Hippocampal formation (tissue), 2 donors: ENCODE data around the gene TCF21.
A peak's percentile ranks its signal among the peaks of the same experiment; 100 is the strongest.

Experiments
- DNase-seq, 2 donors: peaks; one replicate each; lab custom pipeline; 2025; lab: John Stamatoyannopoulos, UW

TCF21 gene

GRCh38 chr6:133889557-133890403, 867 bp downstream of the TCF21 start:
- DNase-seq = no peak

DNA sequence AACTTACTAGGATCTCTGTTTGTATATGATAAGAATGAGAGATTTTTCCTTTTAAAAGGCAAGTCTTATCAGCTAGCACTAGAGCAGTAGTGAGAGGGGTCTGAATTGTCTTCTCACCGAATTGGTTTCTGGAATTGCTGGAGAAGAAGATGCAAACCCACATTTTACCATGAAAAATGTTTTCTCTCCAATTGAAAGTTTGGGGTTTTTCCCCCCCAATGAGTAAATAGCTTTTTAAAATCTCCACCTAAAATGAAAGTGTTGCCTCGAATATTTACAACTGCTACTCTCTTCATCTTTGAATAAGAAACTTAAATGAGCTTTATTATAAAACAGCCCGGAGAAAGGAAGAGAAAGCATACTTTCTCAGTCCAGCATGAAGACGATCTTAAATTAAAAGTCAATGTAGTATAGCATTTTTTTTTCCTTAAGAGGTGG, 1.8 kb downstream of the TCF21 start:
- DNase-seq = no peak

DNA sequence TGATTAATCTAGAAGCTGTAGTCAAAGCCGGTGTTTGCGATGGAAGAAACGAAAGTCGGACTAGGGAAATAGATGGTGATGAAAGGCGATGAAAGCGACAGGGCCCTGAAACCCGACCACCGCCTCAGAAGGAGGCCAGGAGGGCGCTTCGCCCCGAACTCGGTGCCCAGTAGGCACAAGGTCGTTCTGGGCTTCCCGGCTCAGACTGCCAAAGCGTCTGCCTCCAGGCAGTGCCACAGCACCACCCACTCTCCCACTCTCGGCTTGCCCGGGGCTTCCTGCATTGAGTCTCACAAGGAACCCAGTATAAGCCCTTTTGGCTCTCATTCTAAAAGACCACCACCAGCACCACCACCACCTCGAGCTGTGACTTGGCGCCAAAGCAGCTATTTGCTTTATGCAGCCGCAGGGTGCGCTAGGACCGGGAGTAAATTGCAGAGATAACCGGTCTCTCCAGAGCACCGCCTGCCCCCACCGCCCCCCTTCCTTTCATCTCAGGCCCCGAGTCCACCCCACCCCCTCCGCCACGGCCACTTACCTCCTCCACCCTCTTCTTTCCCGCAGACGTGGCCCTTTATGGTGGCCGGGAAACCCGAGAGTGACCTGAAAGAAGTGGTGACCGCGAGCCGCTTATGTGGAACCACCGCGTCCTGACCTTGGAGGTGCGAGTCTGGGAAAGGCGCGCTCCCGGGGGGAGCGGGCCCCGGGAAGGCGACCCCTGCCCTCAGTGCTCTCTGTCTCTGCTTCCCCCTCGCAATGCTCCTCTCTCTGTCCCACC, 2.4 kb downstream of the TCF21 start:
- no peak for DNase-seq

DNA sequence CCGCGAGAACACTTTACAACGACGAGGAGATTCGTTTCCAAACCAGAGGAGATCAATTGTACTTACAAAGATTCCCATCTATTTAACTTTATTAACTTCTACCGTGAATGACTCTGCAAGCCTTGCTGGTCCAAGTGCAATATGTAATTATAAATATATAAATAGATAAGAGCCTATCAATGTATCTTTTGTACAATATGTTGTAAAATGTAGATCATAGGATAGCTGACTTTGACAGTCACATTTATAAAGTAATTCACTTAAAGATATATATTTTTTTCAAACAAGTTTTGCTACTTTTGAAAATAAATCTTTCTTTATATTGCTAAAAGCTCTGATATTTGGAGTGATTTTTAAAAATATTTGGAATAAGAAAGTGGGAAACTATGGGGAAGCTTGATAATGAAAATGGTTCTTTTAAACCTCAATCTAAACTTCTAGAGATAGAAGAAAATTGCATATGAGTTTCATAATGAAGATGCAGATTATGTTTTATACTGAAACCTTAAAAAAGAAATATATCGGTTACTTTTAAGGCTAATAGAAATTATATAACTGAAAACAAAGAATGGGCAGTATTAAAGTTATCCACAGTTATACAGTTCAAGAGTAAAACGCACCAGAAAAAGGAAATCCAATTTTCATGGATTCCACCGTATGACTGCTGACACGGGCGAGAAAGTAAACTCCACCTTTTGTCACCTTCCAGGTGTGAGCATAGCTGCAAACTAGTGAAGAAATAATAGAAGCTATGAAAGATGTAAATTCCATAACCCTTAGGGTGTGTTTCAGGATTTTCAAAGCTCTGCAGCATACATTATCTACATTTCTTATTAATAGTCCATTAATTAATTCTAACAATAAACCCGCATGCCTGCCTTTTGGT, 3.3 kb downstream of the TCF21 start:
- no peak for DNase-seq

GRCh38 chr6:133892813-133893691, 4.1 kb downstream of the TCF21 start:
- no peak for DNase-seq

DNA sequence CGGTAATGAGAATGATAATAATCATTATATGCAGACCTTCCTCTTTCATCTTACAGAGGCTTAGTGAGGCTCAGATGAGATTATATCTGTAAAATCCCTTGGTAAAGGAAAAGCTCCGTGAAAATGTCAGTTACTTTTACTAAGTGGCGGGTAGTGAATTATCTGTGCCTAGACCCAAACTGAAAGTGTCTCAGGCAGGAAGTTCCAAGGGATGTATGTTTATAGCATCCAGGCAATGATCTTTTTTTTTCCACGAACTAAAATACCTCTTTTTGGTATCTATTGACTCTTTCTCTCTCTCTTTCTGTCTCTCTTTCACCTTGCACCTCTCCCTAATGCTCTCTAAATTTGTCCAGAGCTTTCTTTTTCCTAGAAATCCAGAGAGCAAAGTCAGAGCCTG, 5.0 kb downstream of the TCF21 start:
- no peak for DNase-seq

DNA sequence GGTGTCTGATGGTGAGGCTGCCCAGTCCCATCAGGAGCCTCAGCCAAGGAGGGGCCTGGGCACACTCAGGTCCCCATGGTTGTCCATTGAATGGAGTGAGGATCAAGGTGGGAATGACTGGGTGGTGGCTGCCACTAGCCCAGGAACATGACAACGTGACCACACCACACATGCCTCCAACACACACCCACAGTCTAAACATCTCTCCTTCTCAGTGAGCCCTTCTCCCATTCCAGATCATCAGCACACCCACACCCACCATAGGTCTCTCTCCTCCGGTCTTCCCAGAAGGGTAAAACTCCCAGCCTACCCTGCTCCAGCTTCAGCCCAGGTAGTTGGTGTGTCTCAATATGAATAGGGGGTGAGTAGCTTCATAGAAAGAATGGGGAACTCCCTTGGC, 5.5 kb downstream of the TCF21 start:
- DNase-seq = no peak

- DNase-seq = no peak
Measured at GRCh38 chr6:133894795-133895358, 6.0 kb downstream of the TCF21 start.

DNA sequence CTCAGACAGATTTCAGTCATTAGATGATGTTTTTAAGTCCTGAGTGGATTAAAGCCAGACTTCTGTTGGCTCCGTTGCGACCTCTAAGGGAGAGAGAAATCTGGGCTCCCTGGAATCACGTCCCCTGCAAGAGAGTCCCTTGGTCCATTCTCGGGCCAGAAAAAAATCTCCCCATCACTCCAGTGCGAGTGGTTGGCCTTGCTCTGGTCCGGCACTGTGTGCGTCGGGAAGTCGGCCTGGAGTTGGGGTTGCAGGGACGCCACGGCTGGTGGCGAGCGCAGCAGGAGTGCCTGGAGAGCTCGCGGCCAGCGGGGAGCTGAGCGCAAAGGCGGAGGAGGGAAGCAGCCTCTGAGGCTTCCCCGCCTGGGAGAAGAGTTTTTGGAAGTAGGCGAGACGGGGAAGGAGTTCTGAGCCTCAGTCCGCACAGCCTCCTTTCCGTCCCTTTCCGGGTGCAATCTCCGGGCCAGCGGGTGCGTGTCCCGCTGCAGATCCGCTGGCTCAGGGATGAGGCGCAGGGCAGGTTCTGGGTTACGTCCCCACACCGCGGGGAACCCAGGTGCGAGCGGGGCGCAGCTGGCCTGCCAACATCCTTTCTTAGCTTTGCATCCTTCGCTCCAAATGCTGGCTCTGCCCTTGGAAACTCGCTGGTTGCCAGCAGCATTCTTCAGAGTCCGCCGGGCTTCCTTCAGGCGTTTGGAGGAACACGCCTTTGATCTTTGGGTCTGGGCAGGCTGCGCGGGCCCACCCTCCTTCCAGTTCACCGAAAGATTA, 6.8 kb downstream of the TCF21 start:
- DNase-seq = no peak

DNA sequence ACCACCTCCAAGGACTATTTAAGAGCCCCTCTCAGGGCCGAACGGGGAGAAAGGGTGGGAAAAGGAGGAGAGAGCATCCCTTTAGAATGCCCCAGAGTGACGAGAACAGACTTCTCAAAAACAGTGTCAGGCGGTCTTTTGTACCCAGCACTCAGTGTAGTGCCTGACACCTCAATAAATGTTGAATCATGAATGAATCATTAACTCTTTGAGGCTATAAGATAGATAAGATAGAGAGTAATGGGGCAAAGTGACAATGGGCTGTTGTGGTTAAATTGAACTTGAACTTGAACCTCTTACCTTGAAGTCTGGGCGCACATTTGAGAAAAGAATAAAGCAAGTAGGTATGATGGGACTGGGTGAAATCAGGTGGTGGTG, 7.4 kb downstream of the TCF21 start:
- no peak for DNase-seq

- DNase-seq = no peak
Measured at GRCh38 chr6:133898263-133898662, 9.3 kb downstream of the TCF21 start.

DNA sequence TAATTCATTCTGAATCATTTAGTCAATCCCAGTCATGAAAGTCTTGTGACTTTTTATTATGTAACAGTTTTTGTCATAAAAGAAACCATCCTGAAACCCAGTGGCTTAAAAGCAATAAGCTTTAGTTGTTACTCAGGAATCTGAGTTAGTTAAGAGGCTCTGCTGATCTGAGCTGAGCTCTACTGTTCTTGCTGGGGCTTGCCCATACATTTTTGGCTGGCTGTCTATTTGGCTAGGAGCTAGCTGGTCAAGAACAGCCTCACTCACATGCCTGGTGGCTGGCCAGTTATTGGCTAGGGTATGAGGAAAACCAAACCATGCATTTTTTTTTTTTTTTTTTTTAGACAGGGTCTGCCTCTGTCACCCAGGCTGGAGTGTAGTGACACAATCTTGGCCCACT, 10.6 kb downstream of the TCF21 start:
- no peak for DNase-seq

- DNase-seq = no peak
Measured at GRCh38 chr6:133903855-133904254, 14.9 kb downstream of the TCF21 start.

GRCh38 chr6:133906050-133906449, 17.1 kb downstream of the TCF21 start:
- no peak for DNase-seq

GRCh38 chr6:133916650-133917151, 27.8 kb downstream of the TCF21 start:
- DNase-seq = peak; percentile 79 to 85

GRCh38 chr6:133917781-133918180, 28.9 kb downstream of the TCF21 start:
- DNase-seq = no peak

- DNase-seq = no peak
Measured at GRCh38 chr6:133918208-133918930, 29.5 kb downstream of the TCF21 start.

GRCh38 chr6:133919362-133919761, 30.4 kb downstream of the TCF21 start:
- no peak for DNase-seq

GRCh38 chr6:133921249-133921859, 32.4 kb downstream of the TCF21 start:
- peak; percentile 61 to 82 for DNase-seq
